Chondrocyte (in vitro differentiated cells): ENCODE data around the gene TYROBP. TPM values are rescaled to one million over a fixed set of nuclear protein-coding genes. Genes with fewer than 3 reads are reported as not detected.

Experiments used
- DNase-seq: peaks from one replicate; pipeline ENCODE4 v3.0.0; 2021; ENCODE audit warnings: mixed read lengths, low spot score
- H3K27ac Mint-ChIP-seq: one replicate; pipeline ENCODE4 v1.8.0; 2021; ENCODE audit warnings: mild to moderate bottlenecking, moderate library complexity, mixed read lengths; ENCODE audit not compliant: unreplicated experiment
- H3K27me3 Mint-ChIP-seq: 2 replicates; pipeline ENCODE4 v1.8.0; 2021; ENCODE audit warnings: low read depth, mixed read lengths
- H3K36me3 Mint-ChIP-seq: 2 replicates; pipeline ENCODE4 v1.8.0; 2021; ENCODE audit warnings: low read depth, mixed read lengths
- H3K4me1 Mint-ChIP-seq: 2 replicates; pipeline ENCODE4 v1.8.0; 2021; ENCODE audit warnings: low read depth, mild to moderate bottlenecking, mixed read lengths
- H3K4me3 Mint-ChIP-seq: one replicate; pipeline ENCODE4 v1.8.0; 2021; ENCODE audit warnings: mild to moderate bottlenecking, moderate library complexity, mixed read lengths; ENCODE audit not compliant: unreplicated experiment
- H3K9me3 Mint-ChIP-seq: 2 replicates; pipeline ENCODE4 v1.8.0; 2021; ENCODE audit warnings: low read depth, mixed read lengths
- total RNA-seq: library from RNA; stranded (reverse); gene quantifications from 3 replicates; pipeline ENCODE4 v1.2.1, GENCODE V29; 2021
- TF ChIP-seq, protein P1 (sequence below): fragments of 200-600 bp; sonication (generic); IDR thresholded peaks from 2 replicates; pipeline ENCODE4 v1.5.0; 2021; ENCODE audit warnings: antibody characterized with exemption, mild to moderate bottlenecking, moderate library complexity

Gene TYROBP
- total RNA-seq, 1 donor from 2014 or later, result not detected

DNA sequence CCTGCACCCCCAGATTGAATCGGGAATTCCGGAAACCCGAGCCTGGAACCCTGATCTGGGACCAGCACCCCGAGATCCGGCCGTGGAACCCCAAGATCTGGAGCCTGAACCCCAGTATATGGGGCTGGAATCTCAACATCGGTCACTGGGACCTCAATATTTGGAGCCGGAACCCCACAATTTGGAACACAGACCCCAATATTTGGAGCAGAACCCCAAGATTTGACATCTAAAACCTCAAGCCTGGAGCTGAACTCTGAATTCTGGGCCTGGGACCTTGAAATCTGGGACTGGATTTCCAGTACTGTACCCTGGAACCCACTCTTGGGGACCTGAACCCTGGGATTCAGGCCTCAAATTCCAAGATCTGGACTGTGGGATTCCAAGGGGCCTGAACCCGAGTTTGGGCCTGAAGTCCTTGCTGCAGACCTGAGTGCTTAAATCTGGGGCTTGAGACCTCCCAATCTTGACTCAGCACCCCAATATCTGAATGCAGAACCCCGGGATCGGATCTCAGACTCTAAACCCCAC is 28.7 kb upstream of the TYROBP start:
- no peaks in the 10 kb centered on the region for H3K9me3 Mint-ChIP-seq
- H3K36me3 Mint-ChIP-seq, result peaks cover 6% of the 10 kb centered on the region
- H3K4me3 Mint-ChIP-seq, result peak overlapping the region; percentile 69
- no peaks in the 10 kb centered on the region for H3K27me3 Mint-ChIP-seq
- DNase-seq, result no peak
- no peak overlapping the region for H3K27ac Mint-ChIP-seq
- TF ChIP-seq, protein P1, sequence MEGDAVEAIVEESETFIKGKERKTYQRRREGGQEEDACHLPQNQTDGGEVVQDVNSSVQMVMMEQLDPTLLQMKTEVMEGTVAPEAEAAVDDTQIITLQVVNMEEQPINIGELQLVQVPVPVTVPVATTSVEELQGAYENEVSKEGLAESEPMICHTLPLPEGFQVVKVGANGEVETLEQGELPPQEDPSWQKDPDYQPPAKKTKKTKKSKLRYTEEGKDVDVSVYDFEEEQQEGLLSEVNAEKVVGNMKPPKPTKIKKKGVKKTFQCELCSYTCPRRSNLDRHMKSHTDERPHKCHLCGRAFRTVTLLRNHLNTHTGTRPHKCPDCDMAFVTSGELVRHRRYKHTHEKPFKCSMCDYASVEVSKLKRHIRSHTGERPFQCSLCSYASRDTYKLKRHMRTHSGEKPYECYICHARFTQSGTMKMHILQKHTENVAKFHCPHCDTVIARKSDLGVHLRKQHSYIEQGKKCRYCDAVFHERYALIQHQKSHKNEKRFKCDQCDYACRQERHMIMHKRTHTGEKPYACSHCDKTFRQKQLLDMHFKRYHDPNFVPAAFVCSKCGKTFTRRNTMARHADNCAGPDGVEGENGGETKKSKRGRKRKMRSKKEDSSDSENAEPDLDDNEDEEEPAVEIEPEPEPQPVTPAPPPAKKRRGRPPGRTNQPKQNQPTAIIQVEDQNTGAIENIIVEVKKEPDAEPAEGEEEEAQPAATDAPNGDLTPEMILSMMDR, result no peak
- peaks cover 37% of the 10 kb centered on the region for H3K4me1 Mint-ChIP-seq

DNA sequence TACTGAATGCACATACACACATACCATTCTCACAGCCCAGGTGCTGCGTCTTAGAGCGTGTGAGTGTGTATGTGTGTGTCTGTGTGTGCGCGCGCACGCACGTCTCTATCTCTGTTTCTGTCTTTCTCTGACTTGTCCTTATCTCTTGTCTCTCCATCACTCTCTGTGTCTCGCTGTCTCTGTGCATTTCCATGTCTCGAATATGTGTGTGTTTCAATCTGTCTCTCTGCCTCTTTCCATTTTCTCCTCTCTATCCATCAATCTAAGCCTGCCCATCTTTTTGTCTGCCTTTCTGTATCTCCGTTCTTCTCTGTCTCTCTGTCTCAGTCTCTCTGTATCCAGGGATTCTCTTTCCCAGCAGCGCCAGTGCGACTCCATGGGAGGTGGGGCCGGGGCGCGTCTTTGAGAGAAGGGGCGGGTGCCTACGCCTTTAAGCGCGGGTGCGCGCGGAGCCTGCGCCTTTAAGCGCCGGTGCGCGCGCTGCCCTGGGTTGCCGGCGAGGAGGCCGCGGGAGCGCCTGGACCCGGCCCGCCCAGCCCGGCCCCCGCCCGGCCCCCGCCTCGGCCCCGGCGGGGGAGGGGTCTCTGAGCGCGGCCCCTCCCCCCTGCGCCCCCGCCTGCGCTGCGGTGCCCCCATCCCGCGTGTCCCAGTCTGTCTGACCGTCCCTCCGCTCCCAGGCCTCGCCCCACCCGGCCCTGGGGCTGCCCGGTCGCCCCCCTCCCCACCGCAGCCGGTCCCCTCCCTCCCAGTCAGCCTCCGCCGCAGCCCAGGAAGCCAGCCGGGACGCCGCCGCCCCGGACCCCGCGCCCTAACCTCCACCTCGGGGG is 28.0 kb upstream of the TYROBP start, which contains the start of gene LRFN3:
Gene LRFN3 (plus strand): TSS at position 464 of the 827 bp plus-strand sequence. CDS start 3,052 bp downstream, outside the sequence.
- Mint-ChIP-seq H3K27me3 (no peaks in the 10 kb centered on the region), H3K36me3 (peaks cover 3% of the 10 kb centered on the region), H3K4me3 (peak within 1 kb of the TSS; percentile 86), H3K9me3 (no peaks in the 10 kb centered on the region), H3K27ac (peak within 1 kb of the TSS; percentile 52), H3K4me1 (peaks cover 41% of the 10 kb centered on the region)
- DNase-seq, result no peak
- TF ChIP-seq, protein P1, result no peak

DNA sequence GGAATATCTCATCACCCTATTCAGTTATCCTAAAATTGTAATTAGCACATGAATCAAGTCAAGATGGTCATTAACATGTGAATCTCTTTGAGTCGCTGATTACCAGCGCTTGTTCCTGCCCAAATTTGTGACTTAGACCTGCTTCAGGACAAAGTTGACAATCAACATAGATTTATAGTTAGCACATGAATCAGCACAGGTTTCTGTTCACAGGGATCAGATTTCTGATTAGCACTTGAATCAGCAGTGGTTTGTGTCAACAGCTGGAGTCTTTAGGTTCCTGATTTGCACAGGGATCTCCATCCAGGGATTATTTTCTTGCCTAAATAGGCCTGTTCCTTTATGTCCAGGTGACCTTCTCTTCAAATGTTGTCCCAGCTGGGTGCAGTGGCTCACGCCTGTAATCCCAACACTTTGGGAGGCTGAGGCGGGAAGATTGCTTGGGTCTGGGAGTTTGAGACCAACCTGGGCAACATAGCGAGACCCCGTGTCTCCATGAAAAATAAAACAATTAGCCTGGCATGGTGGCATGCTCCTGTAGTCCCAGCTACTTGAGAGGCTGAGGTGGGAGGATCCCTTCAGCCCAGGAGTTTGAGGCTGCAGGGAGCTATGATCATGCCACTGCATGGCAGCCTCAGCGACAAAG is 24.3 kb upstream of the TYROBP start:
- H3K4me3 Mint-ChIP-seq, result no peak overlapping the region
- H3K36me3 Mint-ChIP-seq, result no peaks in the 10 kb centered on the region
- H3K9me3 Mint-ChIP-seq, result no peaks in the 10 kb centered on the region
- no peak overlapping the region for H3K27ac Mint-ChIP-seq
- DNase-seq, result no peak
- peaks cover 28% of the 10 kb centered on the region for H3K4me1 Mint-ChIP-seq
- TF ChIP-seq, protein P1, result no peak
- H3K27me3 Mint-ChIP-seq, result no peaks in the 10 kb centered on the region

DNA sequence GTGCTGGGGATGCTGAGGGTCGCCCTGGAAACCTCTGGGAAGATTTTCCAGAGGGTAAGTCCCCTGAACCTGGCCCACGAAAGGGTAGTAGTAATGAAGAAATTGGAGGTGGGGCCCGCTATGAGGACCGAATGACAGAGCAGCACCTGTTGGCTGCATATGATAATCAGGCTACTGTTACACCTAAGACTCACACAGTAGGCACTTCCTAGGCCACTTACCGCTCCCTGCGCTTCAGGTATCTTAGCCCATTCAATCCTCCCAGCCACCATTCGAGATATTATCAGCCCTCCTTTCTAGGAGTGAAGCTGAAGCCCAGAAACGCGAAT is 23.7 kb upstream of the TYROBP start:
- Mint-ChIP-seq H3K36me3 (no peaks in the 10 kb centered on the region), H3K27me3 (peaks cover 1% of the 10 kb centered on the region), H3K4me1 (peaks cover 22% of the 10 kb centered on the region), H3K4me3 (peak overlapping the region; percentile 50), H3K27ac (no peak overlapping the region), H3K9me3 (no peaks in the 10 kb centered on the region)
- TF ChIP-seq, protein P1, result peak; percentile 70
- DNase-seq, result no peak

DNA sequence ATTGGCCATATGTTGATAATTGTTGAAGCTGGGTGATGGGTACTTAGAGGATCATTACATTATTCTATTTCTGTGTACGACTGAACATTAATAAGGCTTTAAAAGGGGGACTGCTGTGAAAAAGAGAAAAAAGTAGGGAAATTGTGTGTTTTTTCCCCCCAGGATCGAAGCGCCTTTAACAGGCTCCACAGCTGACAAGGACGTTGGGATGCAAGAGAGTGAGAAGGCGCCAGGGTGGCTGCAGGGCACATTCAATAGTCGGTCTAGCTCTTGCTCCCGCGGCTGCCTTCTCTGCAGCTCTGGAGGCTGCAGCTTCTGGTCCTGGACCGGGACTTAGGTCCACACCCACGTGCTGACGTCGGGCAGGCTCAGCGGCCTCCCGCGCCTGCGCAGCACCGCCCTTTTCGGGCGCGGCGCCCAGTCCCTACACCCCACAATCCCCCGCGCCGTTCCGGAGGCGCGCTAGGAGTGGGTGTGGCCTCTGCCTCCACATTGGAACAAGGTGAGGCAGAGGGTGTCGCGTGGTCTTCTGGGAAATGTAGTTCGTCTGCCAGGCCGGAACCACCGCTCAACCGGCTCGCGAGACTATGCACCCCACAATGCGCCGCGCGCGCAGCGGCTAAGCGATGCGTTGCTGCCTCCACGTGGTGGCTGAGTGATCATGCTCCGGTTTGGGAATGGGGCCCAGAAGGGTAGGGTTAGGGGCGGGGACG is 23.2 kb upstream of the TYROBP start:
- peaks cover 22% of the 10 kb centered on the region for H3K4me1 Mint-ChIP-seq
- H3K9me3 Mint-ChIP-seq, result no peaks in the 10 kb centered on the region
- DNase-seq, result peak; percentile 100
- TF ChIP-seq, protein P1, result peak; percentile 93
- peak overlapping the region; percentile 66 for H3K4me3 Mint-ChIP-seq
- H3K36me3 Mint-ChIP-seq, result no peaks in the 10 kb centered on the region
- H3K27me3 Mint-ChIP-seq, result peaks cover 5% of the 10 kb centered on the region
- H3K27ac Mint-ChIP-seq, result peak overlapping the region; percentile 82
